Activated CD8-positive, alpha-beta memory T cell treated with anti-CD3 and anti-CD28 coated beads, Interleukin-2, amount 10 ng/mL, durations not matched to agents 7 days and 5 days (primary cell): ENCODE results near the gene PDIA5. TPM values are rescaled to one million over a fixed set of nuclear protein-coding genes. Genes with fewer than 3 reads are reported as not detected.
A peak's percentile ranks its signal among the peaks of the same experiment; 100 is the strongest.

Source experiments
- ATAC-seq: fragments of 150-1000 bp; cut with Tn5 transposase; one replicate; pipeline ENCODE4 v1.10.0; 2021; ENCODE audit warnings: moderate library complexity
- CTCF ChIA-PET: fragments of 350-600 bp; sonication (Branson Sonifier 250); formaldehyde crosslinking; loops from one replicate; lab custom pipeline; 2021; ENCODE audit warnings: antibody characterized with exemption; lab: Charles Lee
- DNase-seq: peaks from one replicate; pipeline ENCODE4 v3.0.0-alpha.2; 2020
- H3K27ac Mint-ChIP-seq: one replicate; pipeline ENCODE4 v1.8.0; 2021; ENCODE audit warnings: mild to moderate bottlenecking, mixed read lengths
- H3K27me3 Mint-ChIP-seq: one replicate; pipeline ENCODE4 v1.8.0; 2021; ENCODE audit warnings: mixed read lengths
- H3K36me3 Mint-ChIP-seq: one replicate; pipeline ENCODE4 v1.8.0; 2021; ENCODE audit warnings: mild to moderate bottlenecking, mixed read lengths
- H3K4me1 Mint-ChIP-seq: one replicate; pipeline ENCODE4 v1.8.0; 2021; ENCODE audit warnings: mixed read lengths
- H3K4me3 Mint-ChIP-seq: one replicate; pipeline ENCODE4 v1.8.0; 2021; ENCODE audit warnings: mild to moderate bottlenecking, moderate library complexity, mixed read lengths
- H3K9me3 Mint-ChIP-seq: one replicate; pipeline ENCODE4 v1.8.0; 2022; ENCODE audit warnings: low read depth, mixed read lengths
- total RNA-seq, 2 experiments: library from RNA; stranded (reverse); gene quantifications; one replicate each; pipeline ENCODE4 v1.2.3, GENCODE V29; 2021

The PDIA5 gene
- 10 to 100 TPM in 1 of 2 experiments, 1 to 10 TPM in 1; 9.4 to 11.1 TPM for total RNA-seq

DNA sequence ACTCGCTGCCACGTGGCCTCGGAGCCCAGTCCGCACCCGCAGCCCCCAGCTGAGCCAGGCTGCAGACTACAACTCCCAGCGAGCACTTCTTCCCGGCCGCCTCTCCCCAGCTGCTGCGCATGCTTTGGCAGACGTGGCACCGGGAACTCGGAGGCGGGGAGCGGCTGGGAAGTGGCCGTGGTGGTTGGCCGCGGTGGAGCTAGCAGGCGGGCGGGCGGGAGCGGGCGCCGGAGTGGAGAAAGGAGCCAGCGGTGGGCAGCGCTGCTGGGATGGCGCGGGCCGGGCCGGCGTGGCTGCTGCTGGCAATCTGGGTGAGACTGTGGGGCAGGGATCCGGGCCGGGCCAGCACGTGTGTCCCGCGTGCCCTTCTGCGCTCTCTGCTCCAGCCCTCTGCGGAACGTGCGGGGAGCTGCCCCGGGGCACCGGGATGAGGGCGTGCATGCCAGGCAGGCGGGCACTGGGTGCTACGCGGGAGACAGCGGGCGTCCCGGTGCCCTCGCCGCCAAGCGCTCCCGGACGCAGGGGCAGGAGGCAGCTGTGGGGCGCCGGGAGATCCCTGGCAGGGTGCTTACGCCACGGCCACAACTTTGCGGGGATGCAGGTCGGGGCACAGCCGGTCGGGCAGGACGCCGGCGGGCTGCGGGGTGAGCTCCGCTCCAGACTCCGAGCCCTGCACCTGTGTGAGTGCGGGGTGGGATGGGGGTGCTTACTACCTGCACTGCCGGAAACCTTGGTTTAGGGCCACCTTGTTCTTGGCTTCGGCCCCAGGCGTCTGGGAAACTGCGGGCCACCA, at the start of gene PDIA5:
PDIA5 (plus strand) TSS at position 130 of the 793 bp plus-strand sequence; CDS start at position 270, 140 bp downstream.
- DNase-seq: peak; percentile 73
- Mint-ChIP-seq H3K27me3 (peaks cover 14% of the 10 kb centered on the region), H3K4me3 (peak within 1 kb of the TSS; percentile 77), H3K4me1 (peaks cover 36% of the 10 kb centered on the region), H3K9me3 (no peaks in the 10 kb centered on the region), H3K36me3 (no peaks in the 10 kb centered on the region), H3K27ac (no peak within 1 kb of the TSS)
- CTCF ChIA-PET: interaction anchor here (1.3 to 1.7 kb wide), 2 partner anchors 14 to 388 kb away, joined by 4 read pairs; no protein-coding TSS in a partner anchor
- ATAC-seq: peak; percentile 69

GRCh38 chr3:123018683-123019082, 48.1 kb upstream of the PDIA5 start:
- no peaks in the 10 kb centered on the region for H3K9me3 Mint-ChIP-seq
- no peak overlapping the region for H3K27ac Mint-ChIP-seq
- peaks cover 78% of the 10 kb centered on the region for H3K27me3 Mint-ChIP-seq
- ATAC-seq: no peak
- CTCF ChIA-PET: interaction anchor here (1.7 kb wide), 1 partner anchor 9 kb away, joined by 10 read pairs; the partner anchor contains the start of gene SEMA5B
- H3K4me3 Mint-ChIP-seq: no peak overlapping the region
- no peak for DNase-seq
- no peaks in the 10 kb centered on the region for H3K36me3 Mint-ChIP-seq
- no peaks in the 10 kb centered on the region for H3K4me1 Mint-ChIP-seq

- Mint-ChIP-seq H3K9me3 (no peaks in the 10 kb centered on the region), H3K4me1 (no peaks in the 10 kb centered on the region), H3K36me3 (no peaks in the 10 kb centered on the region), H3K27me3 (peaks cover 79% of the 10 kb centered on the region), H3K4me3 (no peak overlapping the region), H3K27ac (no peak overlapping the region)
- DNase-seq (no peak), ATAC-seq (no peak)
- CTCF ChIA-PET: interaction anchor here (1.7 kb wide), 1 partner anchor 9 kb away, joined by 10 read pairs; the partner anchor contains the start of gene SEMA5B
Measured at GRCh38 chr3:123019161-123019560, 47.7 kb upstream of the PDIA5 start.

- no peak for DNase-seq
- Mint-ChIP-seq H3K27me3 (peaks cover 80% of the 10 kb centered on the region), H3K36me3 (no peaks in the 10 kb centered on the region), H3K4me3 (no peak overlapping the region), H3K27ac (no peak overlapping the region), H3K9me3 (no peaks in the 10 kb centered on the region), H3K4me1 (no peaks in the 10 kb centered on the region)
- CTCF ChIA-PET: interaction anchor here (1.1 to 1.7 kb wide), 2 partner anchors 8 to 77 kb away, joined by 5 to 10 read pairs; partner anchors contain the start of gene SEMA5B
- no peak for ATAC-seq
Measured at GRCh38 chr3:123019591-123019990, 47.2 kb upstream of the PDIA5 start.

DNA sequence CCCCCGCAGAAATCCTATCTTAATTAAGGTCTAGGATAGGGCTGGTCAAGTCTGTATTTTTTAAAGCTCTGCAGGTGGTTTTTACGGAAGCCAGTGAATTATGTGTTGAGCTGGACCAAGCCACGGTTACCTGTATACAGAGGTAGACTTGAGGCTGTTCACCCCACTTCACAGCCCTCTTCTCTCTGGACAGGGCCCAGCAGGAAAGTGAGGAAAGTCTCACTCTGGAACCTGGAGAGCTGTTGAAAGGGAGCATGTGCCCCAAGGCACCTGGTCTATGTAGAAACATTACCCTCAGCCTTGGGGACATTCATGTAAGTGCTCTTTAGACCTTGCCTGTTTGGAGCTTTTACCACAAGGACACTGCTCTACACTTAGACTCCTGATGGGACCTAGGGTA, 46.1 kb upstream of the PDIA5 start:
- no peak overlapping the region for H3K27ac Mint-ChIP-seq
- no peaks in the 10 kb centered on the region for H3K36me3 Mint-ChIP-seq
- CTCF ChIA-PET: interaction anchor here (1.1 kb wide), 1 partner anchor 78 kb away, joined by 5 read pairs; no protein-coding TSS in a partner anchor
- ATAC-seq (no peak), DNase-seq (no peak)
- no peak overlapping the region for H3K4me3 Mint-ChIP-seq
- H3K9me3 Mint-ChIP-seq: no peaks in the 10 kb centered on the region
- H3K27me3 Mint-ChIP-seq: peaks cover 86% of the 10 kb centered on the region
- no peaks in the 10 kb centered on the region for H3K4me1 Mint-ChIP-seq

DNA sequence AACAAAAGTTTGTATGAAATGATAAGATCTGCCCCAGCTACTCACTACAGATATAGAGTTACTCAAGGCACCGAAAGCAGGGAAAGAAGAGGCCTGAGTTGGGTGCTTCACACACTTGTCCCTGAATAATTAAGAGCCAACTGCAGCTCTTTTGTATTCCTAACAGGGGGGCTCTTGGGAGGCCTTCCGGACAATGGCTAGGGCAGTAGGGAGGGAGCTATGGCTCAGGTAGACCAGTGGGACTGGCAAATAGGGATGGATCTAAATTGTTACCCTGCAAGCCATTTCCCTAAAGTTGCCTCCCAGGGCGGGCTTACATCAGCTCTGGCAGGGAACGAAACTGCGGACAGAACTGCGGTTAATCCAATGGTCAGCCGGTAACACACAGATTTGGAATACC, 45.4 kb upstream of the PDIA5 start:
- no peak for DNase-seq
- peaks cover under 1% of the 10 kb centered on the region for H3K4me1 Mint-ChIP-seq
- H3K4me3 Mint-ChIP-seq: no peak overlapping the region
- H3K27ac Mint-ChIP-seq: no peak overlapping the region
- H3K36me3 Mint-ChIP-seq: no peaks in the 10 kb centered on the region
- no peak for ATAC-seq
- H3K9me3 Mint-ChIP-seq: no peaks in the 10 kb centered on the region
- H3K27me3 Mint-ChIP-seq: peaks cover 88% of the 10 kb centered on the region
- CTCF ChIA-PET: no interaction called here

DNA sequence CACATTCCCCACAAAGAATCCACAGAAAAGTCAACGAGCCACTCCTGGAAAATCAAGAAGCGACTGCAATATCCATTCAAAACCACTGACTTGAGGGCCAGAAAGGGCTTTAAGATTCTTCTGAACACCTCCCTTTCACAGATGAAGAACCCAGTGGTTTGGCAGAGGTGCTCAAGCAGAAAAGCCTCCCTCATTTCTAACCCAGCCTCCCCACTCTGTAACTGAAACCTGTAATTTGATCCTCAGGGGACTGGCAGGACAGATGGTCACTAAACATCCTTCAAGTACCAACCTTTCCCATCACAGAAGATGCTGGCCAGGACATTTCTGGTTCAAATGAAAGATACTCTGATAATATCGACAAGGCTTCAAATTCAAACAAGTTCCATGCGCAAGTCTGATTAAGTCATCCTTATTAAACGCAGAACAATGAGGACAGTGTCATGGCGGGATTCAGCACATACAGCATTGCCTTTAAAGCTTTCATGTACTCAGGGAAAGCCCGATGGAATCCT, 44.8 kb upstream of the PDIA5 start:
- Mint-ChIP-seq H3K27me3 (peaks cover 94% of the 10 kb centered on the region), H3K4me3 (no peak overlapping the region), H3K4me1 (peaks cover 5% of the 10 kb centered on the region), H3K36me3 (no peaks in the 10 kb centered on the region), H3K9me3 (no peaks in the 10 kb centered on the region), H3K27ac (no peak overlapping the region)
- no peak for ATAC-seq
- CTCF ChIA-PET: interaction anchor here (1.2 to 1.5 kb wide), 2 partner anchors 23 to 164 kb away, joined by 3 read pairs; no protein-coding TSS in a partner anchor
- no peak for DNase-seq

GRCh38 chr3:123024056-123024455, 42.8 kb upstream of the PDIA5 start:
- Mint-ChIP-seq H3K9me3 (no peaks in the 10 kb centered on the region), H3K4me3 (no peak overlapping the region), H3K27me3 (peaks cover 78% of the 10 kb centered on the region), H3K27ac (no peak overlapping the region), H3K36me3 (no peaks in the 10 kb centered on the region), H3K4me1 (peaks cover 12% of the 10 kb centered on the region)
- DNase-seq (no peak), ATAC-seq (no peak)
- CTCF ChIA-PET: interaction anchor here (1.5 to 2.5 kb wide), 2 partner anchors 81 to 267 kb away, joined by 3 to 8 read pairs; no protein-coding TSS in a partner anchor

DNA sequence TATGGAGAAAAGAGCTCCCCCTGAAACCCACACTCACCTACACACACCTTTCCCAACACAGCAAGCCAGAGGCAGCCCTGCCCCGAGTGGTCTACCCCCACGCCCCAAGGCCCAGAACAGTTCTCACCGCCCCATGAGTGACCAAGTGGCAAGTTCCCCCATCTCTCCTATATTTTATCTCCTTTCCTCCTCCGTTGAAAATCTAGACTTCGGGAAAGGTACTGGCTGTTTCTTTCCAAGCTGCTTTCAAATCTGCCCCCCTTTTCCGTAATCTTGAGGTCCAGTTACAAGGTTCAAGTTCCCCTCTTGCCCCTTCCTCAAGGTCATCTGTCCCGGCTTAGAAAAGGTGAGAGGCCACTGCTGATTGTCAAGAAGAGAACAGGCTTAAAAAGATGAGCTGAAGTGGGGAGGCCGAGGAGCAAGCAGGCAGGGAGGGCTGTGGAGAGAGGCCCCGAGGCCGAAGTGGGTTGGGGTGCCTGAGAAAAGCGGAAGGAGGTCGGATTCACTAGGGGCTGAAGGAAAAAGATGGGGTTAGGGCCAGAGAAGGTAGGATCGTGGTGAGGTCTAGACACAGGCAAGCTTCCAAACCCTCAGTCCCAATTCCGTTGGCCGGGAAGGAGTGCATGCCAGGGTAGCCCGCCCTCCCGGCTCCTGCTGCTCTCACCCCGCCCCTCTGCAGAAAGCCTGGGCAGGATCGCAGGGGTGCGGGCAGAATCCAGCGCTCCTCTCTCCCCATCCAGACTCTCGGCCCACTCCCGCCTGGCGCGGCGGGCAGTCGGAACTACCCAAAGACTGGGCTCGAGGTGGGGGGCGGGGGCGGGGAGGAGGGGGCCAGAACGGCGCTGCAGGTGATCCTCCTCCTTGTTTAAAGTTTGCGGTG, 40.9 kb upstream of the PDIA5 start:
- Mint-ChIP-seq H3K4me3 (no peak overlapping the region), H3K27me3 (peaks cover 62% of the 10 kb centered on the region), H3K4me1 (peaks cover 12% of the 10 kb centered on the region), H3K9me3 (no peaks in the 10 kb centered on the region), H3K27ac (no peak overlapping the region), H3K36me3 (no peaks in the 10 kb centered on the region)
- no peak for ATAC-seq
- DNase-seq: no peak
- CTCF ChIA-PET: interaction anchor here (0.7 to 3.2 kb wide), 5 partner anchors 78 to 271 kb away, joined by 3 to 14 read pairs (median 8); no protein-coding TSS in a partner anchor

DNA sequence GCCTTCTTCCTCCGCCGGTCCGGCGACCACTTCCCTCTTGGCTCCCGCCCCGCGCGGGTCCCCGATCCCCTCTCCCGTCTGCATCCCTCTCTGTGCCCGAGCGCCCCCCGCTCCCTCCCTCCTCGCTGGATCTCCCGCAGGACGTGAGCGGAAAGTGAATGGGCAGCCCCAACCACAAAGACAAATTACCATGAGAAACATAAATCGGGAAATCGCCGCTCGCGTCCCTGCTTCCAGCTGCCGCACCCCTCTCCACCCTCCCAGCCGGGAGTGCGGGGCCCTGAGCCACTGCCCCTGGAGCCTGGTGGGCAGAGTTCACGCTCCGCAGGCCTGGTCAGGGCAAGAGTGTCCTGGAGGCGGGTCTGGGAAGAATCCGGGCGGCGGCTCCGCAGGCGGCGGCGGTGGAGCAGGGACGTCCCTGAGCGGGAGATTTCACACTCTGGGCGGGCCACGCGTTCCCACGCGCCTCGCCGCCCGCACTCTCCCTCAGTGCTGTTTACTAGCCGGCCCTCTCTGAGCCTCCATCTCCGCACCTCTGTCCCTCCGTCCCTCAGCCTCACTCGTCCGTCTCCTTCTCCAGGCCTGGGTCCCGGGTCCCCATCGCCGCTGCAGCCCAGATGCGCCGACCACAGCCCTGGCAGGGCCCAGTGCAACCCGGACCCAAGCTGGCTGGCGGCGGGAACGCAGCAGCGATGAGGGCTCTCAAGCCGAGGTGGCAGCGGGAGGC, 40.1 kb upstream of the PDIA5 start:
- H3K27me3 Mint-ChIP-seq: peaks cover 54% of the 10 kb centered on the region
- H3K27ac Mint-ChIP-seq: no peak overlapping the region
- H3K36me3 Mint-ChIP-seq: no peaks in the 10 kb centered on the region
- no peak for DNase-seq
- peak overlapping the region; percentile 44 for H3K4me3 Mint-ChIP-seq
- no peaks in the 10 kb centered on the region for H3K9me3 Mint-ChIP-seq
- peaks cover 12% of the 10 kb centered on the region for H3K4me1 Mint-ChIP-seq
- ATAC-seq: peak; percentile 17
- CTCF ChIA-PET: interaction anchor here (0.5 to 5.7 kb wide), 13 partner anchors 8 to 272 kb away, joined by 3 to 55 read pairs (median 5); no protein-coding TSS in a partner anchor

GRCh38 chr3:123027292-123028232, 39.3 kb upstream of the PDIA5 start, which contains the start of gene SEMA5B:
Gene SEMA5B (minus strand): TSS chr3:123027763. CDS start chr3:122961263, 66,500 bp downstream.
- Mint-ChIP-seq H3K9me3 (no peaks in the 10 kb centered on the region), H3K4me1 (peaks cover 12% of the 10 kb centered on the region), H3K4me3 (peak within 1 kb of the TSS; percentile 44), H3K27me3 (peaks cover 45% of the 10 kb centered on the region), H3K36me3 (no peaks in the 10 kb centered on the region), H3K27ac (no peak within 1 kb of the TSS)
- CTCF ChIA-PET: interaction anchor here (0.5 to 5.7 kb wide), 26 partner anchors 9 to 1488 kb away, joined by 3 to 55 read pairs (median 3); partner anchors contain the start of gene POLQ
- DNase-seq (no peak), ATAC-seq (peak; percentile 55)
